SK-N-MC (cell line): Measurements from ENCODE around the gene CRACR2B.

Experiments used
- EZH2 ChIP-seq: fragments of 200-600 bp; sonication (generic); IDR thresholded peaks from one replicate; pipeline ENCODE4 v1.6.1; 2017; ENCODE audit warnings: antibody characterized with exemption
- POLR2AphosphoS5 ChIP-seq: IDR thresholded peaks from 2 replicates; pipeline ENCODE4 v1.6.1; 2012; ENCODE audit warnings: mild to moderate bottlenecking, low read depth, low read length, borderline replicate concordance

GRCh38 chr11:868394-868793 lies 40.7 kb downstream of the CRACR2B start:
- no peak; the same call in 1 of the 2 replicates for TF ChIP-seq POLR2AphosphoS5
- TF ChIP-seq EZH2 = no peak
